Ishikawa (cell line): ENCODE data around the gene MYLK.

ENCODE experiments used
- EGR1 ChIP-seq: IDR thresholded peaks from 2 replicates; pipeline ENCODE4 v1.6.1; 2012
- EP300 ChIP-seq: IDR thresholded peaks from 2 replicates; pipeline ENCODE4 v1.6.1; 2012; ENCODE audit warnings: borderline replicate concordance
- FOXM1 ChIP-seq: IDR thresholded peaks from 2 replicates; pipeline ENCODE4 v1.6.1; 2012; ENCODE audit warnings: low read depth, borderline replicate concordance
- NFIC ChIP-seq: IDR thresholded peaks from 2 replicates; pipeline ENCODE4 v1.6.1; 2012
- RAD21 ChIP-seq: IDR thresholded peaks from 2 replicates; pipeline ENCODE4 v1.6.1; 2012; ENCODE audit warnings: low read depth
- TCF12 ChIP-seq: IDR thresholded peaks from 2 replicates; pipeline ENCODE4 v1.6.1; 2012; ENCODE audit warnings: low read depth
- TEAD4 ChIP-seq: IDR thresholded peaks from 2 replicates; pipeline ENCODE4 v1.6.1; 2012
- YY1 ChIP-seq: IDR thresholded peaks from 2 replicates; pipeline ENCODE4 v1.6.1; 2012; ENCODE audit warnings: low read depth
- ZBTB7A ChIP-seq: IDR thresholded peaks from 2 replicates; pipeline ENCODE4 v1.6.1; 2012; ENCODE audit warnings: low read depth
- TF ChIP-seq, protein P1 (sequence below): IDR thresholded peaks from 2 replicates; pipeline ENCODE4 v1.6.1; 2012; ENCODE audit warnings: low read depth, mild to moderate bottlenecking
- TF ChIP-seq, protein P2 (sequence below): IDR thresholded peaks from 2 replicates; pipeline ENCODE4 v1.6.1; 2012

DNA sequence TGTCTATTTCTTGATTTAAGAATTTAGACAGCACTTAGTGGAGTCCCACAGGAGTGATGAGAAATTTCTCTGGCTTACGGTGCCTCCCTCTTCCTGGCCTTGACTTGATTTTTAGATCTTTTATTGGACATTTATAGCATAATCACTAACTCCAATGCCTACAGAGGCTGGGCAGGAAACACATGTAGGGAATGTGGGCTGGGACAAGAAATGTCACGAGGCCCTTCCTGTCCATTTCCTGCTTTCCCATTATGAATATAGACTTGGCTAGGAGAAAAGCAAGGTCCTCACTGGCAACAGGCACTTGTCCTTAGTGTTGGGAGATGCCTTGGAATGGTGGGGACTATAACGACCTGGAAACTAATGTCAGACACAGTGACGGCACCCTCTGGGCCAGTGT lies 100.3 kb downstream of the MYLK start:
- TF ChIP-seq, protein P1, sequence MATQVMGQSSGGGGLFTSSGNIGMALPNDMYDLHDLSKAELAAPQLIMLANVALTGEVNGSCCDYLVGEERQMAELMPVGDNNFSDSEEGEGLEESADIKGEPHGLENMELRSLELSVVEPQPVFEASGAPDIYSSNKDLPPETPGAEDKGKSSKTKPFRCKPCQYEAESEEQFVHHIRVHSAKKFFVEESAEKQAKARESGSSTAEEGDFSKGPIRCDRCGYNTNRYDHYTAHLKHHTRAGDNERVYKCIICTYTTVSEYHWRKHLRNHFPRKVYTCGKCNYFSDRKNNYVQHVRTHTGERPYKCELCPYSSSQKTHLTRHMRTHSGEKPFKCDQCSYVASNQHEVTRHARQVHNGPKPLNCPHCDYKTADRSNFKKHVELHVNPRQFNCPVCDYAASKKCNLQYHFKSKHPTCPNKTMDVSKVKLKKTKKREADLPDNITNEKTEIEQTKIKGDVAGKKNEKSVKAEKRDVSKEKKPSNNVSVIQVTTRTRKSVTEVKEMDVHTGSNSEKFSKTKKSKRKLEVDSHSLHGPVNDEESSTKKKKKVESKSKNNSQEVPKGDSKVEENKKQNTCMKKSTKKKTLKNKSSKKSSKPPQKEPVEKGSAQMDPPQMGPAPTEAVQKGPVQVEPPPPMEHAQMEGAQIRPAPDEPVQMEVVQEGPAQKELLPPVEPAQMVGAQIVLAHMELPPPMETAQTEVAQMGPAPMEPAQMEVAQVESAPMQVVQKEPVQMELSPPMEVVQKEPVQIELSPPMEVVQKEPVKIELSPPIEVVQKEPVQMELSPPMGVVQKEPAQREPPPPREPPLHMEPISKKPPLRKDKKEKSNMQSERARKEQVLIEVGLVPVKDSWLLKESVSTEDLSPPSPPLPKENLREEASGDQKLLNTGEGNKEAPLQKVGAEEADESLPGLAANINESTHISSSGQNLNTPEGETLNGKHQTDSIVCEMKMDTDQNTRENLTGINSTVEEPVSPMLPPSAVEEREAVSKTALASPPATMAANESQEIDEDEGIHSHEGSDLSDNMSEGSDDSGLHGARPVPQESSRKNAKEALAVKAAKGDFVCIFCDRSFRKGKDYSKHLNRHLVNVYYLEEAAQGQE = no peak
- TF ChIP-seq EGR1 = no peak
- no peak for TF ChIP-seq ZBTB7A
- TF ChIP-seq NFIC = no peak
- no peak for TF ChIP-seq RAD21
- no peak for TF ChIP-seq FOXM1
- TF ChIP-seq EP300 = no peak
- TF ChIP-seq, protein P2, sequence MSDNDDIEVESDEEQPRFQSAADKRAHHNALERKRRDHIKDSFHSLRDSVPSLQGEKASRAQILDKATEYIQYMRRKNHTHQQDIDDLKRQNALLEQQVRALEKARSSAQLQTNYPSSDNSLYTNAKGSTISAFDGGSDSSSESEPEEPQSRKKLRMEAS = no peak
- no peak for TF ChIP-seq TEAD4
- no peak for TF ChIP-seq YY1
- TF ChIP-seq TCF12 = no peak
